ENCODE data around the gene LRRC8C. TPM values are rescaled to one million over a fixed set of nuclear protein-coding genes. Genes with fewer than 3 reads are reported as not detected.

Gene LRRC8C
- total and polyA plus RNA-seq, 2 experiments from 2014 or later: 0.89 to 3.9 TPM

DNA sequence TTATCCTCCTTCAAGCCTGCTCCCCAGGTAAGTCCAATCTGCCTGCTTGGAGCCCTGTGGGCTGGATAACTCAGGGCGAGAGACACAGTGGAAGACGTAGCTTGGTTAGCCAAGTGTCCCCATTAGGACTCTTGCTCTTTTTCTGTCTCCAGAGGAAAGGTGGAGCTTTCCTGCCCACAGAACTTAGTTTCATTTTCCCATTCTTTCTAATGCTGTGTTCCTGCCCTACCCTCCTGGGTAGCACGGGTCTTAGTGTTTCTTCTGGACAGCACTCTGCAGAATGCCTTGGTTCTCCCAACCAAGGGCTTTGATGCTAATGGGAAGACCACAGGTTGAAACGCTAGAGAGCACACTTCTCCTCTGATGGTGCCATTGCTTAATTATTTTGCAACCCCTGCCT is 95.5 kb downstream of the LRRC8C start (continued):
- TF ChIP-seq JUNB (IDR thresholded peaks at IDR 0.05; ENCODE audit: unreplicated experiment) (no peak), REST (IDR thresholded peaks at IDR 0.05; ENCODE audit: unreplicated experiment) (no peak), EZH2 (IDR thresholded peaks at IDR 0.05; ENCODE audit: low read depth, unreplicated experiment) (no peak), ETS1 (IDR thresholded peaks at IDR 0.05) (no peak), ZNF331 (CRISPR knock-in tag; IDR thresholded peaks at IDR 0.05; ENCODE audit: low read depth) (no peak), ZNF114 (CRISPR knock-in tag; IDR thresholded peaks at IDR 0.05) (no peak)
- TF ChIP-seq, protein P1, sequence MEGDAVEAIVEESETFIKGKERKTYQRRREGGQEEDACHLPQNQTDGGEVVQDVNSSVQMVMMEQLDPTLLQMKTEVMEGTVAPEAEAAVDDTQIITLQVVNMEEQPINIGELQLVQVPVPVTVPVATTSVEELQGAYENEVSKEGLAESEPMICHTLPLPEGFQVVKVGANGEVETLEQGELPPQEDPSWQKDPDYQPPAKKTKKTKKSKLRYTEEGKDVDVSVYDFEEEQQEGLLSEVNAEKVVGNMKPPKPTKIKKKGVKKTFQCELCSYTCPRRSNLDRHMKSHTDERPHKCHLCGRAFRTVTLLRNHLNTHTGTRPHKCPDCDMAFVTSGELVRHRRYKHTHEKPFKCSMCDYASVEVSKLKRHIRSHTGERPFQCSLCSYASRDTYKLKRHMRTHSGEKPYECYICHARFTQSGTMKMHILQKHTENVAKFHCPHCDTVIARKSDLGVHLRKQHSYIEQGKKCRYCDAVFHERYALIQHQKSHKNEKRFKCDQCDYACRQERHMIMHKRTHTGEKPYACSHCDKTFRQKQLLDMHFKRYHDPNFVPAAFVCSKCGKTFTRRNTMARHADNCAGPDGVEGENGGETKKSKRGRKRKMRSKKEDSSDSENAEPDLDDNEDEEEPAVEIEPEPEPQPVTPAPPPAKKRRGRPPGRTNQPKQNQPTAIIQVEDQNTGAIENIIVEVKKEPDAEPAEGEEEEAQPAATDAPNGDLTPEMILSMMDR (conservative IDR thresholded peaks at IDR 0.05; ENCODE audit: low read depth in 2 of 2): no peak

- Histone ChIP-seq H3K4me1 (ENCODE audit: insufficient read depth) (0 out of 2 replicates have a peak, but pooled peaks cover 4% of the 10 kb centered on the region), H3K27ac (ENCODE audit: low read depth) (no peak overlapping the region), H3K27me3 (ENCODE audit: insufficient read depth) (no peaks in the 10 kb centered on the region), H2AFZ (no peak overlapping the region), H4K20me1 (replicated peaks; ENCODE audit: insufficient read depth) (no peaks in the 10 kb centered on the region), H3F3A (replicated peaks; ENCODE audit: low read depth) (no peaks in the 10 kb centered on the region), H3K9me2 (ENCODE audit: insufficient read depth) (peaks cover 8% of the 10 kb centered on the region), H3K79me2 (replicated peaks; ENCODE audit: insufficient read depth) (no peaks in the 10 kb centered on the region), H3K4me2 (no peak overlapping the region), H3K4me3 (no peak overlapping the region), H3K36me3 (ENCODE audit: insufficient read depth) (no peaks in the 10 kb centered on the region)
- Mint-ChIP-seq H3K9me3 (no peaks in the 10 kb centered on the region), H3K4me3 (no peak overlapping the region), H3K36me3 (ENCODE audit: low read depth) (no peaks in the 10 kb centered on the region), H3K27ac (no peak overlapping the region), H3K27me3 (ENCODE audit: insufficient read depth, low read depth, poor library complexity) (peaks cover 3% of the 10 kb centered on the region), H3K4me1 (peaks cover 15% of the 10 kb centered on the region)
- DNase-seq (ENCODE audit: low spot score) (no peak), ATAC-seq (no peak)
- no peak for TF ChIP-seq STAT1 (IDR thresholded peaks at IDR 0.05; ENCODE audit: unreplicated experiment)
Observed at GRCh38 chr1:89732206-89732605, 99.3 kb downstream of the LRRC8C start.

All from GM23338 (cell line).